ENCODE data around the gene BRAF. TPM values are rescaled to one million over a fixed set of nuclear protein-coding genes. Genes with fewer than 3 reads are reported as not detected.
"Not testable (repeated sequence)": the region's sequence is repeated elsewhere in the genome, so short reads cannot be mapped to it uniquely, and the experiment has no call there.

Gene BRAF
- total RNA-seq, 1 donor from 2014 or later: 54.7 TPM

DNA sequence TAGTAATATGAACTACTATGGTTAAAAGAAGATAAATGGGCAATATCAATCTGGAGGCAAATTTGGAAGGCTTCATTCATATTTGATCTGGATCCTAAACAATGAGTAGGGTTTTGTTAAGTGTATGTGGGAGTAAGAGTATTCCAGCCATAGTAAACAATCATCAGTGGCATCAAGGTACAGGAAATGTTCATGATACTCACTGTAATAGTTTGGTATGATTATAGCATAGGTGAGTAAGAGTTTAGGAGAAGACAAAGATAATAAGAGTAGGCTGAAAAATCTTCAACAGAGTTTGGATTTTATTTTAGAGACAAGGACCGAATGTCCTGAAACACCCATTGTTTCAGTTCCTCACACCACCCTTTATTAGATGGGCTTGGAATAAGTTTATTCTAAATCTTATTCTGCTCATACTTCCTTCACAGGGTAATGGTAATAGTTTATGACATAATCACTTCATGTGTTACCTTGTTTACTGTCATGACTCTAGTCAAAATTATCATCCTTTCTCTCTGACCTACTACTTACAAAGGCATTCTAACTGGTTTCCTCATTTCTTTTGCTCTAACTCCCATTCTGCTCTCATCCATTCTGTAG is 38.9 kb downstream of the BRAF start:
- ATAC-seq: no peak
- no peak for DNase-seq (ENCODE audit: low spot score)
- intact Hi-C loops (cut with DNase I): no loop called here

DNA sequence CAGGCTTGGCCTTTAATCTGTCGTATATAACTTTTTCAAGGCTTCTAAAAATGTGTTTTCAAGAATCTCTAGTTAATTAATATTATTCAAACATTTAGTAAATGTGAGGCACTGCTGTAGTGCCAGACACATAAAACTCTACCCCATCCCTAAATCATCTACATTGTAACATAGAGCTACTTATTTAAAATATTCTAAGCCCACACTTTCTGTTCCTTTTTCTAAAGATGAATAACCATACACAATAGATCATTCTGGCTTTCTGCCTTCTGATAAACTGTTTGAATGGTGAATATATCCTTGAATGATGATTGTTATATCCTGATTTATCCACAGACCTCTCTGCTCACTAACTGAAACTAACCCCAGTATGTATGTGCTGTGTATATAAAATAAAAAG is 41.4 kb downstream of the BRAF start:
- DNase-seq (ENCODE audit: low spot score) (no peak), ATAC-seq (no peak)
- intact Hi-C loops (cut with DNase I): no loop called here

DNA sequence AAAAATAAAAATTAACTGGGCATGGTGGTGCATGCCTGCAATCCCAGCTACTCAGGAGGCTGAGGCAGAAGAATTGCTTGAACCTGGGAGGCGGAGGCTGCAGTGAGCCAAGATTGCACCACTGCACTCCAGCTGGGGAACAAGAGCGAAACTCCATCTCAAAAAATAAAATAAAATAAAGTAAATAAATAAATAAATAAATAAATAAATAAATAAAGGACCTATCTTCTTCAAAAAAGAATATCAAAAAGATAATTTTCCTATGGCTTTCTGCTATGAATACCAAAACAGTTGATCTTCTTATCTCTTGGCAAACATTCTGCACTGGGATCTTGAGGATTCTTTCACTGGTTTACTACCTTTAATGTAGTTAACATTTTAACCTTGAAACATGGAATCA is 41.9 kb downstream of the BRAF start:
- intact Hi-C loops (cut with DNase I); DNase-seq (ENCODE audit: low spot score); ATAC-seq: not testable (repeated sequence)

DNA sequence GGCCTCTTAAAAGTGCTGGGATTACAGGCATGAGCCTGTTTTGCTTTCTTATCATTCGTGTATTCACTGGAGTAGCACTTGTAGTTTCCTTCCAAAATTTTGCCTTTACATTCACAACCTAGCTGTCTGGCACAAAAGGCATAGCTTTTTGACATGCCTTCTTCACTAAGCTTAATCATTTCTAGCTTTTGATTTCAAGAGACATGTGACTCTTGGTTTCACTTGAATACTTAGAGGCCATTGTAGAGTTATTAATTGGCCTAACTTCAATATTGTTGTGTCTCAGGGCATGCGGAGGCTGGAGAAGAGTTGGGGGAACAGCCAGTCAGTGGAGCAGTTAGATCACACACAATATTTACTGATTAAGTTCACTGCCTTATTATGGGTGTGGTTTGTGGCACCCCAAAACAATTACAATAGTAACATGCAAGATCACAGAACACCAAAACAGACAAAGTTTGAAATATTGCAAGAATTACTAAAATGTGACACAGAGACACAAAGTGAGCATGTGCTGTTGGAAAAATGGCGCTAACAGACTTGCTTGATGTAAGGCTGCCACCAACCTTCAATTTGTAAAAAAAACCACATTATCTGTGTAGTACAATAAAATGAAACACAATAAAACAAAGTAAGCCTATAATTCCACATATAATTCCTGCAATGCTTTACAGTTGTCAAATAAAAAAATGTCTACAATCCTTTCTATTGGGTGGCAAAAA is 43.1 kb downstream of the BRAF start:
- intact Hi-C loops (cut with DNase I): no loop called here
- DNase-seq (ENCODE audit: low spot score) (no peak), ATAC-seq (no peak)

DNA sequence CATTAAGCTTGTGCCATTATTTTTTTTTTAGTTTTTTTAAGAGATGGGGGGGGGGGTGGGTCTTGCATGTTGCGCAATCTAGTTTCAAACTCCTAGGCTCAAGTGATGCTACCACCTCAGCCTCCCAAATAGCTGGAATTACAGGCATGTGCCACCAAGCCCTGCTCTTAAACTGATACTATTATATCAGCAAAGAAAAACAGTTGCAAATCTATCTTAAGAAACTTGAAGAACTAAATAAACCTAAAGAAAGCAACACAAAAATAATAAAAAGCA is 47.5 kb downstream of the BRAF start:
- intact Hi-C loops (cut with DNase I): no loop called here
- ATAC-seq: no peak
- DNase-seq (ENCODE audit: low spot score): no peak

DNA sequence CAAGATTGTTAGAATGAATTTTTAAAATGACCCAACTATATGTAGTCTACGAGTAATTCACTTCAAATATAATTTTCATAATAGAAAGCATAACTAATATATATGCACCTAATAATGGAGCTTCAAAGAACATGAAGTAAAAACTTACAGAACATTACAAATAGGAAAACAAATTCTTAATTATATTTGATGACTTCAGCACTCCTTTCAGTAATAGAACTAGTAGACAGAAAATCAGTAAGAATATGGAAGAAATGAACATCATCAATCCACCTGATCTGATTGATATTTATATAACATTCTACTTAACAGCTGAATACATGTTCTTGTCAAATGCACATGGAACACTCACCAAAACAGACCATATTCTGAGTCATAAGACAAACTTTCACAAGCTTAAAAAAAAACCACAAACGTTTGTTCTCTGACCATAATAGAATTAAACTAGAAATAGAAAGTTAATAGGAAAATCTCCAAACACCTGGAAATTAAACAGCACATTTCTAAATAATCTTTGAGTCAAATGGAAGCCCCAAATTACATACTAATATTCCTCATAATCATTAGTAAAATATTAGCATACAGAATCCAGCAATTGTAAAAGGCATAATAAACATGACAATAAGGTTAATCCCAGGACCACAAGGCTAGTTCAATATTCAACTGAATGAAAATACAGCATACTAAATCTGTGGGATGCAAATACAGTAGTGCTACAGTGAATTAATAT is 48.0 kb downstream of the BRAF start:
- ATAC-seq: no peak
- DNase-seq (ENCODE audit: low spot score): no peak
- intact Hi-C loops (cut with DNase I): no loop called here

DNA sequence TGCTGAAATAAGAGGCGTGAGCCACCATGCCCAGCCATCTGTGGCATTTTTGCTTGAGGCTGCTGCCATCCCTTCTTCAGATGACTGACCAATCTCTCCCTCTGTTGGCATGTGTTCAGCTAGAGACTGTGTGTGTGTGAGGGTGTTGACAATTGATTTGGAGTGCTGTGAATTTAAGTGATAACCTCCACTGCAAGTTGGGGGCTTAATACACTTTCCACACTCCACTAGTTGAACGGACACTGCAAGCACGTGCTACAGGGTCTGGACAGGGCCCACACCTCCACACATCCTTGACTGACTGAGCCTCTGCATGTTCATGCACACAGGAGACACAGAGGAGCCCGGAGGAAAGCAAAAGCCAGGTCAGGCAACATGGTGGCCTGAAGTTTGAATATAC is 51.3 kb downstream of the BRAF start:
- ATAC-seq (no peak), DNase-seq (ENCODE audit: low spot score) (no peak)
- intact Hi-C loops (cut with DNase I): no loop called here

DNA sequence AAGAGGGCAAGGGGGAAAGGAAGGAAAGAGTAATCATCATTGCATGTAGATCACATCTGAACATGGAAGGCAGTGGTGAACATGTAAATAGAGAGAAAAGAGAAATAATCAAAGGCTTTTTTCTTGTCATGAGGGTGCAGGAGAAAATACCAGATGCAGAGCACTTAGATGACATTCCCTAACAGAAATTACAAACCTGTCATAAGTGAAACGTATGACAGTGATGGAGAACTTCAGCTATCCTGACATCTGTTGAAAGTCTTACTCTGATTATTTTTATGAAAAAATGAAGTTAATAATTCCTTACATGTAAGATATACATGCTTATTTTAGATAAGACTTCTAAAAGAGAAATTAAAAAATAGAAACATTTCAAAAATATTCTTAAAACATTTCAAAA is 54.7 kb downstream of the BRAF start:
- ATAC-seq (no peak), DNase-seq (ENCODE audit: low spot score) (no peak)
- intact Hi-C loops (cut with DNase I): no loop called here

DNA sequence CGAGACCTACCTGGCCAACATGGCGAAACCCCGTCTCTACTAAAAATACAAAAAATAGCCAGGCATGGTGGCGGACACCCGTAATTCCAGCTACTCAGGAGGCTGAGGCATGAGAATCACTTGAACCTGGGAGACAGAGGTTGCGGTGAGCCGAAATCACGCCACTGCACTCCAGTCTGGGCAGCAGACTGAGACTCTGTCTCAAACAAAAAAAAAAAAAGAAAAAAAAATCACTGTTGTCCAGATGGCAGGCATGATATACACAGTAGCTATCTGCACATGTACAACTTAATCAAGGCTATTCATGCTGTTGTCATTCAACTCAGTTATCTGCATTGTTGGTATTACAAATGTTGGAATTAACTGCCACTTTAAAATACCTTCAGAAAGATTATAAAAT is 55.3 kb downstream of the BRAF start:
- intact Hi-C loops (cut with DNase I): no loop called here
- ATAC-seq (no peak), DNase-seq (ENCODE audit: low spot score) (no peak)

DNA sequence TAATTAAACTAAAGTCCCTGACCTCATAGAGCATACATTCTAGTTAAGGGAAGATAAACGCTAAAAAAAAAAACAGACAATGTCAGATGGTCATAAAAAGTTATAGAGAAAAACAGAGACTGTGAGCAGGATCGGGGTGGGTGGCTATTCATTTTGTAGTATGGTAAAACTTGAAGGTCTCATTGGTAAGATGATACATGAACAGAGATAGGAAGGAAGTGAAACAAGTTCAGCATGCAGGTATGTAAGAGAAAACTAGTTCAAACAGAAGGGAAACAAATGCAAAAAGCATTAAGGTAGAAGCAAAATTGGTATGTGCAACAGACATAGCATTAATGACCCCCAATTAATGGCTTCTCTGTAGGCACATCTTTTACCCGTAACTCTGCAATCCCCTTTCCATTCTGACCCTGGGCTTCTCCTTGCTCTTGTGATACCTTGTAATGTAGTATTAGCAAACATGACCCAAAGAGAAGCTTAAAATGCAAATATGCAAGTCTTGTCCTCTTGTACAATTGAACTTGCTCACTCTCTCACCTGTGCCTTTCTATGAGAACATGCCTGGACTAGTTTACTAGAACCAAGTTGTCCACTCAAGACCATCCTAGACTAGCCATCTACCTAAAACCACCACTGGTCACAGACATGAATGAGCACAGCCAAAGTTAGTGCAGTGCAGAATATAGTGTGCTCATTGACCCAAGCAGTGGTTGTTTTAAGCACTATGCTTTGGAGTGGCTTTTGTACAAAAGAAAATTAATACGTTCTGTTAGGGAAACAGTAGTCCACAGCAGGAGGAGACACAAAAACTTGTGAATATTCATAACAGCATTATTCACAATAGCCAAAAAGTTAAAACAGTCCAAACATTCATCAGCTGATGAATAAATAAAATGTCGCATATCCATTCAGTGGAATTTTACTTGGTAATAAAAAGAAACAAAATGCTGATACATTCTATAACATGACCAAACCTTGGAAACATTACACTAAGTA is 57.0 kb downstream of the BRAF start:
- ATAC-seq: no peak
- DNase-seq (ENCODE audit: low spot score): no peak
- intact Hi-C loops (cut with DNase I): no loop called here

DNA sequence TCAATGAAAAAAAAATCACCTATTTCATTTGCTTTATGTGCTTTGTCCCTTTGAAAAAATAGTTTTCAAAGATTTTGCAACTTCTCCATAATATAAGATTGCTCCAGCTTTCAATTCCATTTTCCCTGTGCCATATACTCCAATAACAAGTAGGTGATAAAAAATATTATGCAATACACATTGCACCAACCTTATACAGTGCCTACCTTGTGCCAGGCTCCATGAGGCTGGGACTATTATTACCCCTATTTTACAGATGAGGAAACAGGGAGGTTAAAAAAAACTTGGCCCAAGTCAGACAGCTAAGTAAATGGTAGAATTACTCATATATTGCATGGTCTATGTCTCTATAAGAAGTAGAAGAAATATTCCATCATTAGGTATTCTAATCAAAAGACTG is 57.8 kb downstream of the BRAF start:
- ATAC-seq (no peak), DNase-seq (ENCODE audit: low spot score) (no peak)
- intact Hi-C loops (cut with DNase I): no loop called here

DNA sequence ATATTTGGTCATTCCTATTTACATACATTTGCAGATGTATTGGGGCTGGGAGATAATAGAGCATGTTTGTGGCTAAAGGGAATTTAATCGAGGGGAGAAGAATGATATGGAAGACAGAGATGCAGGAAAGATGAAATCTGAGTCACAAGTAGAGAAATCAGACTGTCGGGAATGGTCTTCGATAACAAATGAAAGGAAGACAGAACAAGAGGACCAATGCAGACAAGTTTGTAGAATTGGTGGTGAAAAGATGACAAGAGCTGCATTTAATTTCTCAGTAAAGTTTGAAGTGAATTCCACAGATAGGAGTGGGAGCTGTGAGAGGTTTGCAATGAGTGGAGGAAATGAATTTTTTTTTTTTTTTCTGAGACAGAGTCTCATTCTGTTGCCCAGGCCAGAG is 60.0 kb downstream of the BRAF start:
- ATAC-seq: no peak

DNA sequence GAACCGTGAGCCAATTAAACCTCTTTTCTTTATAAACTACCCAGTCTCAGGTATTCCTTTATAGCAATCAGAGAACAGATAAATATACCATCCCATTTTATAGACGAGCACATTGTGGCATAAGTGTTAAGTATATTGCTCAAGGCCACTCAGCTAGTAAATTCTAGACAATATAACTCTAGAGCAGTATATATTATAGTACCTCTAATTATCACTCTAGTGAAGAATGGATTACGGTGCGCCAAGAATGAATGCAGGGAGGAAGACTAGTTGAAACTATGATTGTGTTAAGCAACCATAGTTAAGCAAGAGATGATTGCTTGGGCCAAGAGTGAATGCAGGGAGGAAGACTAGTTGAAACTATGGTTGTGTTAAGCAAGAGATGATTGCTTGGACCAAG is 60.9 kb downstream of the BRAF start:
- no peak for ATAC-seq
- intact Hi-C loops (cut with DNase I): no loop called here

More for the DNA sequence above, 60.0 kb downstream of the BRAF start:
- no peak for DNase-seq (ENCODE audit: low spot score)
- intact Hi-C loops (cut with DNase I): no loop called here

DNA sequence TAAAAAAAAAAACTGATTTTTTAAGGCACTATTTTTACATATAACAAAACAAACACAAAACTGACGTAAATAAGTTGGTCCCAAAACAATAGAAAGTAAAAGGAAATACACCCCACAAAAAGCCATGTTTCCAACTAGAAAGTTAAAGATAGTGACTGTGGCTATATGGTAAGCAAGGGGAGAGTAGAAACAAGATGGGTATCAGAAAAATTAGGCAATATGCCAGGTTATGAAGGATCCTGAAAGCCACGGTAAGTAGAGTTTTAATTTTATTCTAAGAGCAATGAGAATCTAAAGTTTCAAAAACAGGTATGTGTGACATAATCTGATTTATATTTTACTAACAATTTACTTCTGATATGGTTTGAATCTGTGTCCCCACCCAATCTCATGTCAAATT is 61.5 kb downstream of the BRAF start:
- DNase-seq (ENCODE audit: low spot score): no peak
- ATAC-seq: no peak
- intact Hi-C loops (cut with DNase I): no loop called here

More for the DNA sequence above, 60.9 kb downstream of the BRAF start:
- DNase-seq (ENCODE audit: low spot score): no peak

DNA sequence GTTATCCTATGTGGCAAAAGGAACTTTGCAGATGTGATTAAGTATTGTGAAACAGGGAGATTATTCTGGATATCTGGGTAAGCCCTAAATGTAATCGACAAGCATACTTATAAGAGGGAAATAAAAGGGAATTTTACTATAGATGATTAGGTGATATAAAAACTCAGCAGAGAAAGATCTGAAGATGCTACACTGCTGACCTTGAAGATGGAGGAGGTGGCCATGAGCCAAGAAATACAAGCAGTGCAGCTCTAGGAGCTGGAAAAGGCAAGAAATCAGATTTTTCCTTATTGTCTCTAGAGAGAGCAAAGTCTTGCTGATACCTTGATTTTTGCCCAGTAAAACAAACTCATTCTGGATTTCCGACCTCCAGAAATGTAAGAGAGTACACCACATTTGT is 67.7 kb downstream of the BRAF start:
- ATAC-seq (no peak), DNase-seq (ENCODE audit: low spot score) (no peak)
- intact Hi-C loops (cut with DNase I): no loop called here

DNA sequence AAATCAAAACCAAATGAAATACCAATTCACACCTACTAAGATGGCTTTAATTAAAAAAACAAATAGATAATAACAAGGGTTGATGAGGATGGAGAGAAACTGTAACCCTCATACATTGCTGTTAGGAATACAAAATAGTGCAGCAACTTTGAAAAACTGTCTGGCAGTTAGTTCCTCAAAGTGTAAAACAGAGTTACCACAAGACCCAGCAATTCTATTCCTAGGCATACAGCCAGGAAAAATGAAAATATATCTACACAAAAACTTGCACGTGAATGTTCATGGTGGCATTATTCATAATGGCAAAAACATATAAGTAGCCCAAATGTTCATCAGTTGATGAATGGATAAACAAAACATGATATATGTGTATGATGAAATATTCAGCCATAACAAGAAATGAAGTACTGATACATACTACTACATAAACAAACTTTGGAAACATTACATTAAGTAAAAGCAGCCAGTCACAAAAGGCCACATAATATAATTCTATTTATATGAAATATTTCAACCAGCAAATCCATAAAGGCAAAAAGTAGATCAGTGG is 83.5 kb downstream of the BRAF start:
- DNase-seq (ENCODE audit: low spot score) (no peak), ATAC-seq (no peak)
- intact Hi-C loops (cut with DNase I): no loop called here

DNA sequence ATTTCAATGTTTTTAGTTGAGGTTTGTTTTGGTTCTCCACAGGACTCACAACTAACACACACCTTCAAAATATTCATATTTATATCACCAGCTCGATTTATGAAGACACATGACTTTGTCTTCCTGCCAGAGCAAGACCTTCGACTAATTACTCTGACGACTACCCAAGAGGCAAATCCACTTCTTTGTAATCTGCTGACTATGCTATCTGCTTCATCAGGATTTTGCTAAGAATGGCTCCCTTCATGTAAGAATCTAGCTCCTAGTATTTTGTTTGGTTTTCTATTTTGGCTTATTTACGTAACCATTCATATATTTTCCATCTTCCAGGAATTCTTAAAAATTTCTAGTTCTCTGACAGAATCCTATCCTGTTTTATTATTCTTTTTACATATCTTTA is 93.0 kb downstream of the BRAF start:
- intact Hi-C loops (cut with DNase I): no loop called here
- DNase-seq (ENCODE audit: low spot score) (no peak), ATAC-seq (no peak)

DNA sequence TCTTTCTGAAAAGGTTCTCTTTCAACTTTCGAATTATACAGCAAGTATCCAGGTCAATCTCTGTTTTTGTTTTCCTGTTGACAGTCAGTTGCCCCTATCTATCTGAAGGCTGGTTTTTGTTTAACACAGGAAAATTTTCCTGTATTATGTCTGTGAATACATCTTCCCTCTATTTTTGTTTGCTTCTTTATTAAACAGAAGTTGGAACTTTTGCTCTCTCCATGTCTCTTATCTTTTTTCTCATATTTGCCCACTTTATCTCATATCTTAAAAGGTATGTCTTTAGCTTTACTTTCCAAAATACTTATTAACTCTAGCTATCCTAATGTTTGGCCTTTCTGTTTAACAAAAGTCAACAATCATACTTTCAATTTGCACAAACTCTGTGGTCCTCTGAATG is 95.0 kb downstream of the BRAF start:
- intact Hi-C loops (cut with DNase I): no loop called here
- no peak for DNase-seq (ENCODE audit: low spot score)
- ATAC-seq: no peak

DNA sequence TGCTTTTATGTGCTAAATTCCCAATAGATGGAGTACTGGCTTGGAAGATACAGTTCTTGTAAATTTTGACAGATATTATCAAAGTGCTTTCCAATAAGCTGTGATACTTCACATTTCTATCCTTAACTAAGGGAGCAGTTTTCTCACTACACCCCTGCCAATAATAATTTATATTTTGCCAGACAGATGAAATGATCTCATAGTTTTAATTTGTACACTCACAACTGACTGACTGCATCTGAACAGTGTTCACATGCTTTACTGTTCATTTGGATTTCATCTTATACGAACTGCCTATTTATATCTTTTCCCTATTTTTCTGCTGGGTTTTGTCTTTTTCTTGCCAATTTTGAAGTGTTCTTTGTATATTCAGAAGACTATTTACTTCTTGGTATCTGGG is 96.0 kb downstream of the BRAF start:
- DNase-seq (ENCODE audit: low spot score) (no peak), ATAC-seq (no peak)
- intact Hi-C loops (cut with DNase I): no loop called here
